ENCODE data around the gene PLCG2.

PLCG2 gene

GRCh38 chr16:81810361-81810760 lies 31.3 kb downstream of the PLCG2 start:
- no peaks in the 10 kb centered on the region for H3K4me1 Mint-ChIP-seq
- H3K9me3 Mint-ChIP-seq: peaks cover 12% of the 10 kb centered on the region
- no peaks in the 10 kb centered on the region for H3K36me3 Mint-ChIP-seq (ENCODE audit: low read depth)
- H3K4me3 Mint-ChIP-seq: no peak overlapping the region
- no peak overlapping the region for H3K27ac Mint-ChIP-seq
- no peak for TF ChIP-seq CTCF (IDR thresholded peaks at IDR 0.05; ENCODE audit: unreplicated experiment in 3 of 3)
- peaks cover 6% of the 10 kb centered on the region for H3K27me3 Mint-ChIP-seq (ENCODE audit: low read depth)

GRCh38 chr16:81810894-81811538 lies 31.9 kb downstream of the PLCG2 start:
- no peak for TF ChIP-seq CTCF (IDR thresholded peaks at IDR 0.05; ENCODE audit: unreplicated experiment in 3 of 3)
- Mint-ChIP-seq H3K27me3 (ENCODE audit: low read depth) (peaks cover 6% of the 10 kb centered on the region), H3K4me3 (no peak overlapping the region), H3K27ac (no peak overlapping the region), H3K9me3 (peaks cover 12% of the 10 kb centered on the region), H3K36me3 (ENCODE audit: low read depth) (no peaks in the 10 kb centered on the region), H3K4me1 (no peaks in the 10 kb centered on the region)

- Mint-ChIP-seq H3K4me3 (no peak overlapping the region), H3K9me3 (peaks cover 12% of the 10 kb centered on the region), H3K4me1 (no peaks in the 10 kb centered on the region), H3K27me3 (ENCODE audit: low read depth) (peaks cover 6% of the 10 kb centered on the region), H3K27ac (no peak overlapping the region), H3K36me3 (ENCODE audit: low read depth) (no peaks in the 10 kb centered on the region)
- TF ChIP-seq CTCF (IDR thresholded peaks at IDR 0.05; ENCODE audit: unreplicated experiment in 3 of 3): no peak
These were observed 34.6 kb downstream of the PLCG2 start for GRCh38 chr16:81813648-81814047.

GRCh38 chr16:81814751-81815428 lies 35.8 kb downstream of the PLCG2 start:
- no peak overlapping the region for H3K4me3 Mint-ChIP-seq
- H3K9me3 Mint-ChIP-seq: peaks cover 12% of the 10 kb centered on the region
- H3K27me3 Mint-ChIP-seq (ENCODE audit: low read depth): peaks cover 6% of the 10 kb centered on the region
- peak overlapping the region in 1 of 3 experiments; percentile 55 for H3K27ac Mint-ChIP-seq
- no peak for TF ChIP-seq CTCF (IDR thresholded peaks at IDR 0.05; ENCODE audit: unreplicated experiment in 3 of 3)
- H3K36me3 Mint-ChIP-seq (ENCODE audit: low read depth): no peaks in the 10 kb centered on the region
- H3K4me1 Mint-ChIP-seq: no peaks in the 10 kb centered on the region

- no peak for TF ChIP-seq CTCF (IDR thresholded peaks at IDR 0.05; ENCODE audit: unreplicated experiment in 3 of 3)
- H3K27me3 Mint-ChIP-seq (ENCODE audit: low read depth): peaks cover 6% of the 10 kb centered on the region
- H3K4me1 Mint-ChIP-seq: no peaks in the 10 kb centered on the region
- no peaks in the 10 kb centered on the region for H3K36me3 Mint-ChIP-seq (ENCODE audit: low read depth)
- H3K4me3 Mint-ChIP-seq: no peak overlapping the region
- no peak overlapping the region for H3K27ac Mint-ChIP-seq
- peaks cover 12% of the 10 kb centered on the region for H3K9me3 Mint-ChIP-seq
These were observed 36.3 kb downstream of the PLCG2 start for GRCh38 chr16:81815429-81815766.

- H3K4me1 Mint-ChIP-seq: peaks cover 4% of the 10 kb centered on the region
- H3K9me3 Mint-ChIP-seq: peaks cover 12% of the 10 kb centered on the region
- no peaks in the 10 kb centered on the region for H3K36me3 Mint-ChIP-seq (ENCODE audit: low read depth)
- H3K4me3 Mint-ChIP-seq: no peak overlapping the region
- peaks cover 6% of the 10 kb centered on the region for H3K27me3 Mint-ChIP-seq (ENCODE audit: low read depth)
- TF ChIP-seq CTCF (IDR thresholded peaks at IDR 0.05; ENCODE audit: unreplicated experiment in 3 of 3): no peak
- no peak overlapping the region for H3K27ac Mint-ChIP-seq
These were observed 37.3 kb downstream of the PLCG2 start for GRCh38 chr16:81816351-81816750.
